SU-DHL-6 (cell line): ENCODE measurements around the gene SWSAP1.

ENCODE experiments used
- CTCF ChIP-seq: fragments of 200-600 bp; sonication (generic); IDR thresholded peaks from one replicate; pipeline ENCODE4 v1.5.1; 2017; ENCODE audit warnings: antibody characterized with exemption, mild to moderate bottlenecking, low read length, moderate library complexity; ENCODE audit not compliant: insufficient read depth, poor library complexity, severe bottlenecking
- EZH2phosphoT487 ChIP-seq: fragments of 200-600 bp; sonication (generic), shearing (Covaris generic); conservative IDR thresholded peaks from 2 replicates; pipeline ENCODE4 v1.6.1; 2018; ENCODE audit warnings: mild to moderate bottlenecking, antibody characterized with exemption, low read length, moderate library complexity, mixed read lengths

GRCh38 chr19:11367528-11367927 lies 6.9 kb upstream of the SWSAP1 start:
- TF ChIP-seq CTCF (no peak), EZH2phosphoT487 (no peak)
